Articular chondrocyte of knee joint (primary cell): ENCODE data around the gene DDX56. TPM values are rescaled to one million over a fixed set of nuclear protein-coding genes. Genes with fewer than 3 reads are reported as not detected.

Source experiments
- total RNA-seq: library from RNA; depleted of rRNA; stranded (reverse); fragments of >200 nt; gene quantifications from 2 replicates; pipeline ENCODE4 v1.2.3, GENCODE V29; 2012

DDX56 gene
- total RNA-seq = 39.1 and 41.4 TPM in 2 replicates

GRCh38 chr7:44573464-44574286, at the start of gene DDX56:
DDX56 (minus strand) TSS chr7:44573908; CDS start chr7:44573895, 13 bp downstream.

GRCh38 chr7:44606341-44607140, 32.8 kb upstream of the DDX56 start, which contains the start of gene OGDH:
OGDH (plus strand) TSS chr7:44606627; CDS start chr7:44624344, 17,717 bp downstream.

GRCh38 chr7:44581879-44582603, 8.3 kb upstream of the DDX56 start, which contains the start of gene TMED4:
TMED4 (minus strand) TSS chr7:44582231; CDS start chr7:44582206, 25 bp downstream.

GRCh38 chr7:44541028-44541869, 32.5 kb downstream of the DDX56 start, which contains the start of gene NPC1L1:
NPC1L1 (minus strand) TSS chr7:44541330; CDS start chr7:44541259, 71 bp downstream.

Other genes starting within 250 kb of the DDX56 start
- 0.26 and 0.54 TPM in 2 replicates for gene CAMK2B, start 248.3 kb downstream of the DDX56 start, total RNA-seq
- gene NUDCD3, start 83.2 kb downstream of the DDX56 start, total RNA-seq = 42.1 and 51.2 TPM in 2 replicates
- gene NPC1L1, start 32.6 kb downstream of the DDX56 start, total RNA-seq = under 0.01 TPM in 1 of 2 replicates, not detected in the other
- gene TMED4, start 8.3 kb upstream of the DDX56 start, total RNA-seq = 75.7 and 92.9 TPM in 2 replicates
- gene OGDH, start 32.7 kb upstream of the DDX56 start, total RNA-seq = 116 and 126 TPM in 2 replicates
- gene ZMIZ2, start 174.9 kb upstream of the DDX56 start, total RNA-seq = 10.3 and 16.3 TPM in 2 replicates
- gene PPIA, start 222.8 kb upstream of the DDX56 start, total RNA-seq = 2,223 and 2,281 TPM in 2 replicates